ENCODE measurements around the gene TMEM185B. TPM values are rescaled to one million over a fixed set of nuclear protein-coding genes. Genes with fewer than 3 reads are reported as not detected.
A peak's percentile ranks its signal among the peaks of the same experiment; 100 is the strongest.
"Not testable (repeated sequence)": the region's sequence is repeated elsewhere in the genome, so short reads cannot be mapped to it uniquely, and the experiment has no call there.

The TMEM185B gene
- total RNA-seq, 1 donor, result 41.7 TPM

GRCh38 chr2:120262761-120263428 is 39.7 kb upstream of the TMEM185B start:
- no peak overlapping the region for H3K4me3 ChIP-seq (ENCODE audit: low read depth, low read length)
- peak; percentile 51 for DNase-seq (ENCODE audit: low read depth)
- TF ChIP-seq CTCF (IDR thresholded peaks at IDR 0.05; ENCODE audit: insufficient read depth, low read length), result no peak

GRCh38 chr2:120262150-120262549 is 39.0 kb upstream of the TMEM185B start:
- TF ChIP-seq CTCF (IDR thresholded peaks at IDR 0.05; ENCODE audit: insufficient read depth, low read length), result no peak
- DNase-seq (ENCODE audit: low read depth), result no peak
- H3K4me3 ChIP-seq (ENCODE audit: low read depth, low read length), result no peak overlapping the region

GRCh38 chr2:120261387-120262006 is 38.3 kb upstream of the TMEM185B start:
- DNase-seq (ENCODE audit: low read depth), result no peak
- no peak for TF ChIP-seq CTCF (IDR thresholded peaks at IDR 0.05; ENCODE audit: insufficient read depth, low read length)
- no peak overlapping the region for H3K4me3 ChIP-seq (ENCODE audit: low read depth, low read length)

GRCh38 chr2:120260736-120261135 is 37.5 kb upstream of the TMEM185B start:
- no peak for DNase-seq (ENCODE audit: low read depth)
- TF ChIP-seq CTCF (IDR thresholded peaks at IDR 0.05; ENCODE audit: insufficient read depth, low read length), result no peak
- no peak overlapping the region for H3K4me3 ChIP-seq (ENCODE audit: low read depth, low read length)

GRCh38 chr2:120259939-120260338 is 36.7 kb upstream of the TMEM185B start:
- DNase-seq (ENCODE audit: low read depth), result not testable (repeated sequence)

GRCh38 chr2:120258196-120258595 is 35.0 kb upstream of the TMEM185B start:
- no peak for DNase-seq (ENCODE audit: low read depth)
- TF ChIP-seq CTCF (IDR thresholded peaks at IDR 0.05; ENCODE audit: insufficient read depth, low read length), result no peak
- no peak overlapping the region for H3K4me3 ChIP-seq (ENCODE audit: low read depth, low read length)

More at GRCh38 chr2:120259939-120260338, 36.7 kb upstream of the TMEM185B start:
- H3K4me3 ChIP-seq (ENCODE audit: low read depth, low read length), result not testable (repeated sequence)

- H3K4me3 ChIP-seq (ENCODE audit: low read depth, low read length), result no peak overlapping the region
- TF ChIP-seq CTCF (IDR thresholded peaks at IDR 0.05; ENCODE audit: insufficient read depth, low read length), result no peak
- no peak for DNase-seq (ENCODE audit: low read depth)
Measured at GRCh38 chr2:120257522-120257921, 34.3 kb upstream of the TMEM185B start.
